ENCODE data around the gene DKC1.

DKC1 gene

DNA sequence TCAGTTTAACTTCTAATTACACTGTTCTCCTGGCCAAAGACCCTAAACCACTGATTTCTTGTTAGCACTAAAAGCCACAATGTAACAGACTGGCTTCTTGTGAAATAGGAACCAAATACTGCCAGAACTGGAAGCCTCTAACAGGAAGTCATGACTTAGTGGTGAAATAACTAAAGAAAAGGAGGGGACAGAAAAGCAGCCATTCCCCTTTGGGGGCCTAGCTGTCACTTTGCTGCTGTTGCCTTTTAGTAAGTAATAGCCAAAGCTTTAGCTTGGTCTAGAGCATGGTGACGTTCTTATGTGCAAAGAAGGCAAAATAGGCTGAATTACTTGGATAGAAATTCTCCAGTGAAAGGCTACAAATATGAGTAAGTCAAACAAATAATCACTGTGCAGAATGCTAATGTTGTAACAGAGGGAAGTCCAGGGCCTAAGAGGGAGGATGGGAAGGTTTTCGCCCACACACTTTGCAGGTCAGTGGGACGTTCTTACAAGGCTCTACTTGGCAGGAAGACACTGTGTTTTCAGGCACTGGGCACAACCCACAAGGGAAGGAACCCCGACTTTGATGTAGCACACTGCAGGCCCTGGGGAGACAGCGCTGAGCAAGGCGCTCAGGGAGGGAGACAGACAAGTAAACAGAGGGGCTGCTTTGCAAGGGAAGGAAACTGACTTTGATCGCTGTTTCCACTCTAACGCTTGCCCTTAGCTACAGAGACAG is 28.4 kb upstream of the DKC1 start:
- H3K36me3 ChIP-seq (ENCODE audit: control insufficient read depth in 4 of 4, insufficient read depth in 4 of 4, low read length in 3 of 4), result no peaks in the 10 kb centered on the region
- H3K27me3 ChIP-seq (replicated peaks in 2 of 5; ENCODE audit: control insufficient read depth in 4 of 5, insufficient read depth in 5 of 5, low read length in 4 of 5), result peaks cover 0 to 5% (median 0%) of the 10 kb centered on the region in 5 experiments
- WGBS (ENCODE audit: insufficient coverage), result 22% methylated on average over 8 of the region's 8 CpGs
- H3K4me3 ChIP-seq (ENCODE audit: control insufficient read depth in 1 of 7, extremely low read depth in 1 of 7, insufficient read depth in 4 of 7, low read depth in 2 of 7, low read length in 6 of 7), result peak overlapping the region in 4 of 7 experiments; percentile 5 to 50 (median 44)
- ChIA-PET CTCF (interaction anchor here (0.8 to 7.0 kb wide), 4 partner anchors 12 to 16 kb away, joined by 3 to 51 read pairs (median 4); no protein-coding TSS in a partner anchor), POLR2A (interaction anchor here (0.6 to 1.0 kb wide), 2 partner anchors 12 to 16 kb away, joined by 3 read pairs; no protein-coding TSS in a partner anchor)
- H3K4me1 ChIP-seq (ENCODE audit: control extremely low read depth in 1 of 4, control insufficient read depth in 4 of 4, insufficient read depth in 4 of 4, low read length in 3 of 4), result peaks cover 67 to 100% (median 81%) of the 10 kb centered on the region in 4 experiments
- no peaks in the 10 kb centered on the region for H3K9me3 ChIP-seq (ENCODE audit: control extremely low read depth in 1 of 5, control insufficient read depth in 4 of 5, insufficient read depth in 2 of 5, low read depth in 1 of 5, low read length in 4 of 5)
- peak in 2 of 3 donors; percentile 75 to 83 for DNase-seq
- H3K27ac ChIP-seq (ENCODE audit: insufficient read depth in 1 of 2, low read depth in 1 of 2, low read length in 2 of 2, poor library complexity in 1 of 2, severe bottlenecking in 2 of 2), result peak overlapping the region; percentile 2 to 76

DNA sequence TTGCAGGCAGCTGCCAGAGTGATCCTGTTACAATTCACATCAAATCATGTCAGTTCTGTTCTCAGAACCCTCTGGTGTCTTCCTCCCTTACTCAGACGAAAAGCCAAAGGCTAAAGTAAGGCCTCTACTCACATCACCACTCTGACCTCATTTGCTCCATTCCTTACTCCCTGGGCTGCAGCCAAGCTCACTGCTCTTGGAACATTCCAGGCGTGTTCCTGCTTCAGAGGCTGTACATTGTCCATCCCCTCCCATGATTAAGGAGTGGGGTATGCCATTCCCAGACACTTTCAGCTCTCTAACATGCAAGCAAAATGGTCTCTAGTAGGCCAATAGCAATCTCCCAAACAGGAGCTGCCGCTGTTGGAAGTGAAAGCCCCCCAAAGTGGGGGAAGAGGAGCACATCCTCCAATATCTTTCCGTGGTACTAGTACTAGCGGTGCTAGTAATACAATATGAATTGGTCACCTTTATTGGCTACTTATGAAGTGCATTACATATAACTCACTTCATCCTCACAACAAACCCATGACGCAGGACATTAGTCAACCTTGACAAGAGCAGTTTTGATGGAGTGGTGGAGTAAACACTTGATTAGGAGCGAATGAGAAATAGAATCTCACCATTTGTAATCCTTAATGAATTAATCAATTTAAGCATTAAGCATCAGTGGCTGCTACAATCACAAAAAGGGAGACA is 26.8 kb upstream of the DKC1 start:
- CTCF ChIA-PET, result interaction anchor here (3.7 kb wide), 1 partner anchor 18 kb away, joined by 26 read pairs; no protein-coding TSS in a partner anchor
- Histone ChIP-seq H3K36me3 (ENCODE audit: control insufficient read depth in 4 of 4, insufficient read depth in 4 of 4, low read length in 3 of 4) (no peaks in the 10 kb centered on the region), H3K4me1 (ENCODE audit: control extremely low read depth in 1 of 4, control insufficient read depth in 4 of 4, insufficient read depth in 4 of 4, low read length in 3 of 4) (peaks cover 57 to 94% (median 75%) of the 10 kb centered on the region in 4 experiments), H3K27ac (ENCODE audit: insufficient read depth in 1 of 2, low read depth in 1 of 2, low read length in 2 of 2, poor library complexity in 1 of 2, severe bottlenecking in 2 of 2) (peak overlapping the region; percentile 41 to 76), H3K27me3 (replicated peaks in 2 of 5; ENCODE audit: control insufficient read depth in 4 of 5, insufficient read depth in 5 of 5, low read length in 4 of 5) (peaks cover 0 to 5% (median 0%) of the 10 kb centered on the region in 5 experiments), H3K9me3 (ENCODE audit: control extremely low read depth in 1 of 5, control insufficient read depth in 4 of 5, insufficient read depth in 2 of 5, low read depth in 1 of 5, low read length in 4 of 5) (no peaks in the 10 kb centered on the region), H3K4me3 (ENCODE audit: control insufficient read depth in 1 of 7, extremely low read depth in 1 of 7, insufficient read depth in 4 of 7, low read depth in 2 of 7, low read length in 6 of 7) (no peak overlapping the region)
- POLR2A ChIA-PET, result no interaction called here
- DNase-seq, result no peak
- WGBS (ENCODE audit: insufficient coverage), result 66% methylated on average over 3 of the region's 7 CpGs

DNA sequence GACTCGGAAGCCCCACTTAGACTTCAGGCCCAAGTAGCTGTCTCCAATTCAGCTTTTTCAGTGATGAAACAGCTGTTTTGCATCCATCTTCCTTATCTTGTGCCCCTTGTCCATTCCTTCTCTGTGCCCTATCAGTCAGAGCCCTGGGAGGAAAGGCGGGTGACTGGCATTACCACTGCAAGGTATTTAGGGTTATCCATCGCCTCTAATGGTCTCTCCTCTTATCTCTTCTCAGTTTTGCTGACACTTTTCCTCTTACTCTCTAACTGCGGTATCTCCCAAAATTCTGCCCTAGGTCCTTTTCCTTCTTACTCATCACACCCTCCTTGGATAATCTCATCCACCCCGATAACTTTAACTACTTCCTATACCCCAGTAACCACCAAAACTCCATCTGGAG is 25.5 kb upstream of the DKC1 start:
- POLR2A ChIA-PET, result interaction anchor here (1.0 kb wide), 1 partner anchor 11 kb away, joined by 3 read pairs; no protein-coding TSS in a partner anchor
- peak overlapping the region; percentile 61 to 76 for H3K27ac ChIP-seq (ENCODE audit: insufficient read depth in 1 of 2, low read depth in 1 of 2, low read length in 2 of 2, poor library complexity in 1 of 2, severe bottlenecking in 2 of 2)
- 39% methylated on average over 2 of the region's 5 CpGs for WGBS (ENCODE audit: insufficient coverage)

DNA sequence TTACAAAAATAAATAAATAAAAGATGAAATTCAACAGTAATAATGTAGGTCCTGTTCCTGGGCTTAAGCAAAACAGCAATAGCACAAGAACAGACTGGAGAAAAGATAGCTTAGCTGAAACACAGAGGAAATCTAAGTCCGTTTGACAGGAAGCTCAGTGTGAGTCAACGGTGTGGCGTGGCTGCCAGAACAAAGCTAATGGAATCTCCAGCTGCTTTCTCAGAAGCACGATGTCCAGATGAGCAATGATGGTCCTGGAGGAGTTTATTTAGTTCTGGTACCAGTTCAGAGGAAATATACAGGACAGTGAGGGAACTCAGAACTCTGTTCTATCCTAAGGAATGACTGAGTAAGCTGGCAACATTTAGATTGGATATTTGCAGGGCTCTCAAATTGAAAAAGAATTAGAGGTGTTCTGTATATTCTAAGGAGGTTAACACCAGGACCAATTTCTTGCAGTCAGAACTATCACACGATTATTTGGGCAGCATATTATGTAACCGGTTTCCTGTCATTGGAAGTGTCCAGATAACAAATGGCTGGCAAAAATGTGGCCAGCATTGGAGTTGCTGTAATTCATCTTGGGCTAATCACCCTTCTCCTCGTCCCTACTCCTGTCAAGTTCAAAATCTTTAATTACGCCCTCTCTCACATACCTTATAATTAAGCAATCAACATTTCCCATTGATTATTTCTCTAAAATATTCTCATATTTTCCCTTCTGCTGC is 24.5 kb upstream of the DKC1 start:
- no peaks in the 10 kb centered on the region for H3K9me3 ChIP-seq (ENCODE audit: control extremely low read depth in 1 of 5, control insufficient read depth in 4 of 5, insufficient read depth in 2 of 5, low read depth in 1 of 5, low read length in 4 of 5)
- POLR2A ChIA-PET, result interaction anchor here (0.6 to 1.0 kb wide), 2 partner anchors 10 to 287 kb away, joined by 3 read pairs; no protein-coding TSS in a partner anchor
- H3K27me3 ChIP-seq (replicated peaks in 2 of 5; ENCODE audit: control insufficient read depth in 4 of 5, insufficient read depth in 5 of 5, low read length in 4 of 5), result peaks cover 0 to 5% (median 0%) of the 10 kb centered on the region in 5 experiments
- H3K4me1 ChIP-seq (ENCODE audit: control extremely low read depth in 1 of 4, control insufficient read depth in 4 of 4, insufficient read depth in 4 of 4, low read length in 3 of 4), result peaks cover 42 to 82% (median 58%) of the 10 kb centered on the region in 4 experiments
- peak overlapping the region in 2 of 7 experiments; percentile 7 to 33 for H3K4me3 ChIP-seq (ENCODE audit: control insufficient read depth in 1 of 7, extremely low read depth in 1 of 7, insufficient read depth in 4 of 7, low read depth in 2 of 7, low read length in 6 of 7)
- DNase-seq, result peak in 2 of 3 donors; percentile 69 to 85
- 43% methylated on average over 8 of the region's 8 CpGs for WGBS (ENCODE audit: insufficient coverage)
- no peaks in the 10 kb centered on the region for H3K36me3 ChIP-seq (ENCODE audit: control insufficient read depth in 4 of 4, insufficient read depth in 4 of 4, low read length in 3 of 4)
- H3K27ac ChIP-seq (ENCODE audit: insufficient read depth in 1 of 2, low read depth in 1 of 2, low read length in 2 of 2, poor library complexity in 1 of 2, severe bottlenecking in 2 of 2), result peak overlapping the region; percentile 56 to 76
- CTCF ChIA-PET, result interaction anchor here (1.0 to 3.7 kb wide), 8 partner anchors 8 to 25 kb away, joined by 3 to 26 read pairs (median 4); no protein-coding TSS in a partner anchor

More for the DNA sequence above, 25.5 kb upstream of the DKC1 start:
- DNase-seq, result no peak
- Histone ChIP-seq H3K4me3 (ENCODE audit: control insufficient read depth in 1 of 7, extremely low read depth in 1 of 7, insufficient read depth in 4 of 7, low read depth in 2 of 7, low read length in 6 of 7) (peak overlapping the region in 2 of 7 experiments; percentile 0 to 23), H3K36me3 (ENCODE audit: control insufficient read depth in 4 of 4, insufficient read depth in 4 of 4, low read length in 3 of 4) (no peaks in the 10 kb centered on the region), H3K9me3 (ENCODE audit: control extremely low read depth in 1 of 5, control insufficient read depth in 4 of 5, insufficient read depth in 2 of 5, low read depth in 1 of 5, low read length in 4 of 5) (no peaks in the 10 kb centered on the region), H3K4me1 (ENCODE audit: control extremely low read depth in 1 of 4, control insufficient read depth in 4 of 4, insufficient read depth in 4 of 4, low read length in 3 of 4) (peaks cover 51 to 87% (median 66%) of the 10 kb centered on the region in 4 experiments), H3K27me3 (replicated peaks in 2 of 5; ENCODE audit: control insufficient read depth in 4 of 5, insufficient read depth in 5 of 5, low read length in 4 of 5) (peaks cover 0 to 5% (median 0%) of the 10 kb centered on the region in 5 experiments)
- CTCF ChIA-PET, result interaction anchor here (1.0 to 3.7 kb wide), 4 partner anchors 11 to 24 kb away, joined by 3 to 26 read pairs (median 5); no protein-coding TSS in a partner anchor

DNA sequence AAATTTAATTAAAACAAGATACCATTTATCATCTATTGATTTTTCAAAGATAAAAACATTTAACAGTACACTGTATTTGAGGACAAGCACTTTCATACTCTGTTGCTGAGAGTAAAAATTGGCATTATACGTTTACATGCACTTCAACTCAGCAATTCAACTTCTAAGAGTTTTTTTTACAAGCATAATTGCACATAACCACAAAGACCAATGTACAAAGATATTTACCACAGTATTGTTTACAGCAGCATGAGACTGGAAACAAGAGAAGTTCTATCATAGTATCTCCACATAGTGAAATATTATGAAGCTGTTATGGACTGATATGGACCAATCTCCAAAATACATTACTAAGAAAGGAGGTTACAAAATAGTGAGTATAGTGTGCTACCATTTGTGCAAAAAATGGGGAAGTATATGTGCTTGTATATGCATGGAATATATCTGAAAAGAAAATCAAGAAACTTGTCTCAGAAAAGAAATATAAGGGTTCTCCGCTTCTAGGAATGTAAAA is 22.7 kb upstream of the DKC1 start:
- DNase-seq, result peak in 2 of 3 donors; percentile 38 to 63
- H3K4me3 ChIP-seq (ENCODE audit: control insufficient read depth in 1 of 7, extremely low read depth in 1 of 7, insufficient read depth in 4 of 7, low read depth in 2 of 7, low read length in 6 of 7), result no peak overlapping the region
- H3K9me3 ChIP-seq (ENCODE audit: control extremely low read depth in 1 of 5, control insufficient read depth in 4 of 5, insufficient read depth in 2 of 5, low read depth in 1 of 5, low read length in 4 of 5), result no peaks in the 10 kb centered on the region
- 62% methylated on average over 2 of the region's 2 CpGs for WGBS (ENCODE audit: insufficient coverage)
- H3K27me3 ChIP-seq (replicated peaks in 2 of 5; ENCODE audit: control insufficient read depth in 4 of 5, insufficient read depth in 5 of 5, low read length in 4 of 5), result peaks cover 0 to 5% (median 0%) of the 10 kb centered on the region in 5 experiments
- no peaks in the 10 kb centered on the region for H3K36me3 ChIP-seq (ENCODE audit: control insufficient read depth in 4 of 4, insufficient read depth in 4 of 4, low read length in 3 of 4)
- ChIA-PET POLR2A (no interaction called here), CTCF (interaction anchor here (1.4 to 1.5 kb wide), 4 partner anchors 8 to 10 kb away, joined by 4 to 8 read pairs (median 7); no protein-coding TSS in a partner anchor)
- peaks cover 28 to 64% (median 45%) of the 10 kb centered on the region in 4 experiments for H3K4me1 ChIP-seq (ENCODE audit: control extremely low read depth in 1 of 4, control insufficient read depth in 4 of 4, insufficient read depth in 4 of 4, low read length in 3 of 4)
- H3K27ac ChIP-seq (ENCODE audit: insufficient read depth in 1 of 2, low read depth in 1 of 2, low read length in 2 of 2, poor library complexity in 1 of 2, severe bottlenecking in 2 of 2), result no peak overlapping the region

DNA sequence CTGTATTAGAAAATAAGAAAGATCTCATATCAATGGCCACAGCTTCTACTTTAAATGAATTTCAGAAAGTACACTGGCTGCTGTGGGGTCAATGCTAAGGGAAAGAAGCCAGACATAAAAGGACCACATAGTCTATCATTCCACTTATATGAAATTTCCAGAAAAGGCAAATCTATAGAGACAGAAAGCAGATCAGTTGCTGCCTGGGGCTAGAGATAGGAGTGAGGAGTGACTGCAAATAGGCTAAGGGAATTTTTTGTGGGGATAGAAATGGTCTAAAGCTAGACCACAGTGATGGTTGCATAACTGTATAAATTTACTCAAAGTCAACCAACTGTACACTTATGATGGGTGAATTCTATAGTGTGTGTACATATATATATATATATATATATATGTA is 20.1 kb upstream of the DKC1 start:
- CTCF ChIA-PET, result interaction anchor here (1.3 to 1.7 kb wide), 2 partner anchors 17 to 97 kb away, joined by 3 to 5 read pairs; no protein-coding TSS in a partner anchor
- no peak for DNase-seq
- H3K9me3 ChIP-seq (ENCODE audit: control extremely low read depth in 1 of 5, control insufficient read depth in 4 of 5, insufficient read depth in 2 of 5, low read depth in 1 of 5, low read length in 4 of 5), result no peaks in the 10 kb centered on the region
- no peaks in the 10 kb centered on the region for H3K27me3 ChIP-seq (replicated peaks in 2 of 5; ENCODE audit: control insufficient read depth in 4 of 5, insufficient read depth in 5 of 5, low read length in 4 of 5)
- POLR2A ChIA-PET, result no interaction called here
- no peak overlapping the region for H3K4me3 ChIP-seq (ENCODE audit: control insufficient read depth in 1 of 7, extremely low read depth in 1 of 7, insufficient read depth in 4 of 7, low read depth in 2 of 7, low read length in 6 of 7)
- H3K4me1 ChIP-seq (ENCODE audit: control extremely low read depth in 1 of 4, control insufficient read depth in 4 of 4, insufficient read depth in 4 of 4, low read length in 3 of 4), result peaks cover 12 to 44% (median 24%) of the 10 kb centered on the region in 4 experiments
- no peaks in the 10 kb centered on the region for H3K36me3 ChIP-seq (ENCODE audit: control insufficient read depth in 4 of 4, insufficient read depth in 4 of 4, low read length in 3 of 4)
- H3K27ac ChIP-seq (ENCODE audit: insufficient read depth in 1 of 2, low read depth in 1 of 2, low read length in 2 of 2, poor library complexity in 1 of 2, severe bottlenecking in 2 of 2), result no peak overlapping the region

Data from common myeloid progenitor, CD34-positive (primary cell).